Stimulated activated CD4-positive, alpha-beta T cell treated with anti-CD3 and anti-CD28 coated beads, Interleukin-15, amount 100 ng/mL, for 1 hour (primary cell): ENCODE results near the gene SMCHD1.
"Not testable (repeated sequence)": the region's sequence is repeated elsewhere in the genome, so short reads cannot be mapped to it uniquely, and the experiment has no call there.

Experiments used
- DNase-seq, 2 donors: peaks; one replicate each; pipeline ENCODE4 v3.0.0-alpha.2; 2020; ENCODE audit warnings: low read depth in 1 of 2, low spot score in 1 of 2

The SMCHD1 gene

GRCh38 chr18:2656981-2657512, 1.5 kb downstream of the SMCHD1 start:
- DNase-seq, result no peak

GRCh38 chr18:2657788-2658458, 2.4 kb downstream of the SMCHD1 start:
- no peak for DNase-seq

- not testable (repeated sequence) for DNase-seq
Observed at GRCh38 chr18:2660849-2661248, 5.3 kb downstream of the SMCHD1 start.

GRCh38 chr18:2662288-2662687, 6.8 kb downstream of the SMCHD1 start:
- not testable (repeated sequence) for DNase-seq

- DNase-seq, result no peak
Observed at GRCh38 chr18:2662990-2663389, 7.5 kb downstream of the SMCHD1 start.

- DNase-seq, result no peak
Observed at GRCh38 chr18:2672410-2672809, 16.9 kb downstream of the SMCHD1 start.

GRCh38 chr18:2672872-2673271, 17.3 kb downstream of the SMCHD1 start:
- no peak for DNase-seq

- DNase-seq, result not testable (repeated sequence)
Observed at GRCh38 chr18:2678933-2679332, 23.4 kb downstream of the SMCHD1 start.

- no peak for DNase-seq
Observed at GRCh38 chr18:2680216-2680792, 24.8 kb downstream of the SMCHD1 start.

GRCh38 chr18:2681993-2682603, 26.6 kb downstream of the SMCHD1 start:
- DNase-seq, result no peak

- DNase-seq, result no peak
Observed at GRCh38 chr18:2683055-2683454, 27.5 kb downstream of the SMCHD1 start.

- no peak for DNase-seq
Observed at GRCh38 chr18:2686349-2686968, 30.9 kb downstream of the SMCHD1 start.

- no peak for DNase-seq
Observed at GRCh38 chr18:2687390-2688001, 32.0 kb downstream of the SMCHD1 start.

- DNase-seq, result no peak
Observed at GRCh38 chr18:2692508-2692907, 37.0 kb downstream of the SMCHD1 start.

- no peak for DNase-seq
Observed at GRCh38 chr18:2697184-2697583, 41.7 kb downstream of the SMCHD1 start.

- no peak for DNase-seq
Observed at GRCh38 chr18:2699001-2699400, 43.5 kb downstream of the SMCHD1 start.

- no peak for DNase-seq
Observed at GRCh38 chr18:2704541-2704940, 49.0 kb downstream of the SMCHD1 start.

- no peak for DNase-seq
Observed at GRCh38 chr18:2706903-2707302, 51.4 kb downstream of the SMCHD1 start.

- DNase-seq, result no peak
Observed at GRCh38 chr18:2707551-2708168, 52.1 kb downstream of the SMCHD1 start.

- no peak for DNase-seq
Observed at GRCh38 chr18:2709316-2709715, 53.8 kb downstream of the SMCHD1 start.

- DNase-seq, result no peak
Observed at GRCh38 chr18:2714140-2714539, 58.6 kb downstream of the SMCHD1 start.
